GM19395 (cell line): ENCODE data around the gene WHAMM.
"Not testable (repeated sequence)": the region's sequence is repeated elsewhere in the genome, so short reads cannot be mapped to it uniquely, and the experiment has no call there.

ENCODE experiments used
- ATAC-seq: cut with Tn5 transposase; IDR thresholded peaks from one replicate; pipeline ENCODE4 v1.9.1; 2021; ENCODE audit warnings: mild to moderate bottlenecking, moderate library complexity; ENCODE audit not compliant: unreplicated experiment

The WHAMM gene, protein sequence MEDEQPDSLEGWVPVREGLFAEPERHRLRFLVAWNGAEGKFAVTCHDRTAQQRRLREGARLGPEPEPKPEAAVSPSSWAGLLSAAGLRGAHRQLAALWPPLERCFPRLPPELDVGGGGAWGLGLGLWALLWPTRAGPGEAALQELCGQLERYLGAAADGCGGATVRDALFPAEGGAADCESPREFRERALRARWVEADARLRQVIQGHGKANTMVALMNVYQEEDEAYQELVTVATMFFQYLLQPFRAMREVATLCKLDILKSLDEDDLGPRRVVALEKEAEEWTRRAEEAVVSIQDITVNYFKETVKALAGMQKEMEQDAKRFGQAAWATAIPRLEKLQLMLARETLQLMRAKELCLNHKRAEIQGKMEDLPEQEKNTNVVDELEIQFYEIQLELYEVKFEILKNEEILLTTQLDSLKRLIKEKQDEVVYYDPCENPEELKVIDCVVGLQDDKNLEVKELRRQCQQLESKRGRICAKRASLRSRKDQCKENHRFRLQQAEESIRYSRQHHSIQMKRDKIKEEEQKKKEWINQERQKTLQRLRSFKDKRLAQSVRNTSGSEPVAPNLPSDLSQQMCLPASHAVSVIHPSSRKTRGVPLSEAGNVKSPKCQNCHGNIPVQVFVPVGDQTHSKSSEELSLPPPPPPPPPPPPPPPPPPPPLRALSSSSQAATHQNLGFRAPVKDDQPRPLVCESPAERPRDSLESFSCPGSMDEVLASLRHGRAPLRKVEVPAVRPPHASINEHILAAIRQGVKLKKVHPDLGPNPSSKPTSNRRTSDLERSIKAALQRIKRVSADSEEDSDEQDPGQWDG

GRCh38 chr15:82809308-82810060 lies at the start of gene WHAMM:
TSS of gene WHAMM (plus strand) at chr15:82809628. CDS start at chr15:82809727, 99 bp downstream.
- ATAC-seq: peak; percentile 90

GRCh38 chr15:82763361-82764116 lies 45.9 kb upstream of the WHAMM start:
- ATAC-seq: no peak

- no peak for ATAC-seq
Observed at GRCh38 chr15:82764117-82764490, 45.3 kb upstream of the WHAMM start.

DNA sequence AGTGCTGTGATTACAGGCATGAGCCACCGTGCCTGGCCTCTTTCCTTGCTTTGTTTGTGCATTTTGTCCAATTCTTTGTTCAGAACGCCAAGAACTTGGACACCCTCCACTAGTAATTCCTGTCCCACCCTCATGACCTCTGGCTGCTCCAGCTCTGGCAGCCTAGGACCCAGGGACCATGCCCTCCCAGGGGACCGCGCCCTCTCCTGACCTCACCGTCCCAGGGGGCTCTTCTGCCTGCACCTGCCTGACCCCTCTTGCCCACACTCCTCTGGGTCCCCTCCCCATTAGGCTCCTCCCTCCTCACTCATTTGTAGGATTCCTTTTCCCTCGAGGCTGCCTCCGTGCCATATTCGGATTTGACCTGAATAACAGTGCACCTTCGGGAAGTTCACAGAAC lies 44.7 kb upstream of the WHAMM start:
- ATAC-seq: no peak

- ATAC-seq: not testable (repeated sequence)
Observed at GRCh38 chr15:82766201-82766600, 43.2 kb upstream of the WHAMM start.

GRCh38 chr15:82767163-82767829 lies 42.1 kb upstream of the WHAMM start:
- no peak for ATAC-seq

DNA sequence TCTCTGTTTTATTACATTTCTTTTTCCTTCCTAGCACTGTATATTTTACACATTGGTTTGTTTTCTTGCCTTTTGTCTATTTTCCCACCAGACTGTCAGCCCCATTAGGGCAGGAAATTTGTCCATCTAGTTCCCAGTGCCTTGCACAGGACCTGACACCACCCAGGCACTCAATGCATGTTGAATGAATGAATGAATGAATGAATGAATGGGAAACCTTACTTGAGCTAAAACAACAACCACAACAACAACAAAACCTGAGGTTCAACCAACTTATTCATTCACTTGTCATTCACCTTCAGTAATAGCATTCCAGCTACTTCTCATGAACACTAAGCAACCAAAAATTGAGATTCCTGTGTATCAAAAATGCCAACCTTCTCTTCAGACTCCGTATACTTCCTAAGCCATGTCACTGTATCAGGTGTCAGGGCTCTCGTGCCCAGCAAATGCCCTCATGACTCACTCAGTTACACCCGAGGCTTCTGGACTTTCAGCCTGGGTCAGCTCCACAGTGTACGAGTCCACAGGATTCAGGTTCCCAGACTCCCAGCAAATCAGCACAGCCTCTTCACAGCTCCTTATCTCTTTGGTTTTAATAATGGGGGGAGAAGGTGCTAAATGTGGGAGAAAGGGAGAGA lies 40.9 kb upstream of the WHAMM start:
- no peak for ATAC-seq

- ATAC-seq: no peak
Observed at GRCh38 chr15:82771789-82772607, 37.4 kb upstream of the WHAMM start.

DNA sequence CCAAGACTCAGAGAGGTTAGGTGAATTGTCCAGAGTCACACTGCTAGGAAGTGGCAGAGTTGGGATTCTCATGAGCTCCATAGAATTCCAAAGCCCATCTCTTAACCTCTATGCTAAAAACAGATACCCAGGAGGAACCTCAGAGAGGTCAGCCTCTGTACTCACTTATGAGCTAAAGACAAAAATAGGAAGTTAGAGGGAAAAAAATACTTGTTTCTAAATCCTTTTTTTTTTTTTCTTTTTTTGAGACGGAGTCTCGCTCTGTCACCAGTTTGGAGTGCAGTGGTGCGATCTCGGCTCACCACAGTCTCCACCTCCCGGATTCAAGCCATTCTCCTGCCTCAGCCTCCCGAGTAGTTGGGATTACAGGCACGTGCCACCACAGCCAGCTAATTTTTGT lies 34.9 kb upstream of the WHAMM start:
- ATAC-seq: no peak

DNA sequence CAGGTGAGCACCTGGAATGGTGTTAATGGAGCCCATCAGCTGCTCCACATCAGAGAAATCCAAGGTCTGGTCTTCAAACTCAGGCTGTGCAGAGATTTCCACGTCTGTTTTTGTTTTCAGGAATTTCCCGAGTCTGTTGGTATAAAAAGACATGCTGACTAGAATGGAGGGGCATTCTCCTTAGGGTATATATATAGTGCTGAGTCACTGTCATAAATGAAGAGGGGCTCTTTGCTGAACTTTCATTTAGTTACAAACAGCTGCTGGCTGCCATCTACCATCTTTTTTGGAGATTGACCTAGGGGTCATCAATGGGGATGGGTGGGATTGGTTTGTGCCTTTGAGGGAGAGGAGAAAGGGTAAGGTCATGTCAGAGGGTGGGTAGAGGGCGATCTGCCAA lies 30.7 kb upstream of the WHAMM start:
- no peak for ATAC-seq

GRCh38 chr15:82781349-82781748 lies 28.1 kb upstream of the WHAMM start:
- no peak for ATAC-seq

DNA sequence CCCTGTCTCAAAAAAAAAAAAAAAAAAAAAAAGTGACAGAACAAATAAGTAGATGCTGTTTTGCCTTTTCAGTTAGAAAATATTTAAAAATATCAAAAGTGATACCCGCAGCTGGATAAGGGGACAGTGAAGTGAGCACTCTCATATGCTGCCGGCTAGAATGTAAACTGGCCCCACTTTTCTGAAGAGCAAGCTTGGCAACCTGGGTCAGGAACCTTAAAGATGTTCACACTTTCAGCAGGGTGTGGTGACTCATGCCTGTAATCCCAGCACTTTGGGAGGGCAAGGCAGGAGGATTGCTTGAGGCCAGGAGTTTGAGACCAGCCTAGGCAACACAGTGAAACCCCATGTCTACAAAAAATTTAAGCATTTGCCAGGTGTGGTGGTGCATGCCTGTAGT lies 20.9 kb upstream of the WHAMM start:
- no peak for ATAC-seq

DNA sequence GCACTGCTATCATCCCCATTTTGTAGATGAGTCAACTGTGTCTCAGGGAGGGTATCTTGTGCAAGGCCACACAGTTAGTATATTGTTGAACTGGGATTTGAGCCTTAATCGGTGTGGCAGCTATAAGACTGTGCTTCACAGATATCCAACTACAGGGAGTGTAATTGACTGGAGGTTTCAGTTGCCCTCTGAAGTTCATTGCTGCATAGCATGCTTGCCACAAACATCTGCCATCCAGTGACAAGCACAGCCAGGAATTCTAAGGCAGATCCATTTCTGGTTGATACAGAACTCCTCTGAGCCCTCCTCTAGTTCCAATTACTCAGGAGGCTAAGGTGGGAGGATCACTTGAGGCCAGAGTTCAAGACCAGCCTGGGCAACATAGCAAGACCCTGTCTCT lies 19.9 kb upstream of the WHAMM start:
- ATAC-seq: no peak

DNA sequence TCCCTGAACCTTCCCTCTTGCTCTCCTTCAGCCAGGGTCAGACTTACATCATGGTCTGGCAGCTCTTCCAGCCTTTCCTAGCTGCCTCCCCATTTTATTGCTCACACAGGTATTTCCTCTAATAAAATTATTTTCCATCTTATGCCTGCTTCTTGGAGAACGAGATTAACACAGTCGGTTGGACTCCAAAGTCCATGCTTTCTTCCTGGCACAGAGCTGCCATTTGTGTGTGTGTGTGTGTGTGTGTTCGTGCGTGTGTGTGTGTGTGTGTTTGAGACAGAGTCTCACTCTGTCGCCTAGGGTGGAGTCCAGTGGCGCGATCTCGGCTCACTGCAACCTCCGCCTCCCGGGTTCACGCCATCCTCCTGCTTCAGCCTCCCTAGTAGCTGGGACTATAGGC lies 19.1 kb upstream of the WHAMM start:
- no peak for ATAC-seq

DNA sequence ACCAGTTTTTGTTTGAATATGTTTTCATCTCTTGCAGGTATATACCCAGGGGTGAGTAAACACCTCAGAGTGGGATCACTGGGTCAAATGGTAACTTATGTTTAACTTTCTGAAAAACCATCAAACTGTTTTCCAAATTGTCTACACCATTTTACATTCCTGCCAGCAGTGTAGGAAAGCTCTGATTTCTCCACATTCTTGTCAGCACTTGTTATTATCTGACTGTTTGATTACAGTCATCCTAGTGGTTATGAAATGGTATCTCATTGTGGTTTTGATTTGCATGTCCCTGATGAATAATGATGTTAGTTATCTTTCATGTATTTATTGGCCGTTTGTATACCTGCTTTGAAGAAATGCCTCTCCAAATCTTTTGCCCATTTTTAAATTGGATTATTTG lies 17.4 kb upstream of the WHAMM start:
- no peak for ATAC-seq

GRCh38 chr15:82793737-82794136 lies 15.7 kb upstream of the WHAMM start:
- no peak for ATAC-seq

DNA sequence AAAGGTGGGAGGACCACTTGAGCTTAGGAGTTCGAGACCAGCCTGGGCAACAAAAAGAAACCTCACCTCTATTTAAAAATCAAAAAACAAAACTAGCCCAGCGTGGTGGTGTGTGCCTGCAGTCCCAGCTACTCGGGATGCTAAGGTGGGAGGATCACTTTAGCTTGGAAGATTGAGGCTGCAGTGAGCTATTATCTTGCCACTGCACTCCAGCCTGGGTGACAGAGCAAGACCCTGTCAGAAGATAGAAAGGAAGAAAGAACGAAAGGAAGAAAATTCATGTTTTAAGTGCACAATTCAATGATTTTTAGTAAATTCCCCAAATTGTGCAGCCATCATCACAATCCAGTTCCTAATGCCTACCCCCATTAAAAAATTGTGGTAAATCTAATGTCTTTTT lies 11.3 kb upstream of the WHAMM start:
- no peak for ATAC-seq

DNA sequence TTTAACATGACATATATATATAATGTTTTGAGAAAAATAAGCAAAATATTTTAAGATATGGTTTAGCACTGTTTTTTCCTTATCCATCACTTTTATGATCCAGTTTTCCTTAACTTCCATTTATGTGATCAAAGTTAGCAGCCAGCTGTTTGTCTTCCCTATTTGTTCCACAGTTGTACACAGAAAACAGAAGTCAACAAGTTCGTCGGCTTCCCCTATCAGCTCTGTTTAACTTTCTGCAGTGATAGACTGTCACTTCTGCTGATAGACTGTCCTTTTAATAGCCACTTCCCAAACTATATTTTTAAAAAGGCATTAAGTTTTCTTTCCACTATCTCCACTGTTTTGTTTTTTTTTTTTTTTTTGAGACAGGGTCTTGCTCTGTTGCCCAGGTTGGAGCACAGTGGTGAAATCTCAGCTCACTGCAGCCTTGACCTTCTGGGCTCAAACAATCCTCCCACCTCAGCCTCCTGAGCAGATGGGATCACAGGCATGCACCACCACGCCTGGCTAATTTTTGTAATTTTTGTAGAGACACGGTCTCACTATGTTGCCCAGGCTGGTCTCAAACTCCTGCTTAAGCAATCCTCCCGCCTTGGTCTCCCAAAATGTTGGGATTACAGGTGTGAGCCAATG lies 10.8 kb upstream of the WHAMM start:
- ATAC-seq: no peak
